Stimulated activated CD4-positive, alpha-beta T cell treated with anti-CD3 and anti-CD28 coated beads, Interleukin-15, amount 100 ng/mL, for 24 hours (primary cell): ENCODE results near the gene HRC.
"Not testable (repeated sequence)": the region's sequence is repeated elsewhere in the genome, so short reads cannot be mapped to it uniquely, and the experiment has no call there.

Experiments used
- DNase-seq: peaks from one replicate; pipeline ENCODE4 v3.0.0-alpha.2; 2020

HRC gene

GRCh38 chr19:49132974-49133609, 22.1 kb downstream of the HRC start:
- peak; percentile 41 for DNase-seq

- no peak for DNase-seq
Observed at GRCh38 chr19:49130325-49130724, 24.9 kb downstream of the HRC start.

- DNase-seq: no peak
Observed at GRCh38 chr19:49129238-49129583, 26.0 kb downstream of the HRC start.

GRCh38 chr19:49128545-49129237, 26.5 kb downstream of the HRC start:
- DNase-seq: no peak

- DNase-seq: peak; percentile 95
Observed at GRCh38 chr19:49127674-49128544, 27.3 kb downstream of the HRC start.

GRCh38 chr19:49127225-49127624, 28.0 kb downstream of the HRC start:
- not testable (repeated sequence) for DNase-seq

- DNase-seq: no peak
Observed at GRCh38 chr19:49126575-49126974, 28.6 kb downstream of the HRC start.

GRCh38 chr19:49125025-49125731, 30.0 kb downstream of the HRC start:
- no peak for DNase-seq

GRCh38 chr19:49123285-49123684, 31.9 kb downstream of the HRC start:
- not testable (repeated sequence) for DNase-seq

GRCh38 chr19:49121841-49122240, 33.4 kb downstream of the HRC start:
- DNase-seq: not testable (repeated sequence)

GRCh38 chr19:49120868-49121267, 34.3 kb downstream of the HRC start:
- no peak for DNase-seq

- DNase-seq: no peak
Observed at GRCh38 chr19:49120325-49120683, 34.9 kb downstream of the HRC start.

- DNase-seq: peak; percentile 45
Observed at GRCh38 chr19:49119411-49120324, 35.5 kb downstream of the HRC start, which contains the start of gene PPFIA3. TSS of gene PPFIA3 (plus strand) at chr19:49119544. CDS start at chr19:49127874, 8,330 bp downstream.

- DNase-seq: peak; percentile 96
Observed at GRCh38 chr19:49118565-49119410, 36.4 kb downstream of the HRC start, which contains the start of gene C19orf73. TSS of gene C19orf73 (minus strand) at chr19:49119143. CDS start at chr19:49119022, 121 bp downstream.

GRCh38 chr19:49117677-49118564, 37.3 kb downstream of the HRC start:
- no peak for DNase-seq

- no peak for DNase-seq
Observed at GRCh38 chr19:49116544-49116943, 38.7 kb downstream of the HRC start.

GRCh38 chr19:49114630-49115363, 40.4 kb downstream of the HRC start:
- peak; percentile 73 for DNase-seq

- DNase-seq: peak; percentile 77
Observed at GRCh38 chr19:49113762-49114629, 41.2 kb downstream of the HRC start, which contains the start of gene LIN7B. TSS of gene LIN7B (plus strand) at chr19:49114370. CDS start at chr19:49114405, 35 bp downstream.
